PC-9 (cell line): ENCODE measurements around the gene FBLIM1.

Experiments used
- CTCF ChIP-seq: fragments of 200-600 bp; sonication (generic); conservative IDR thresholded peaks from 2 replicates; pipeline ENCODE4 v1.6.1; 2017; ENCODE audit warnings: mixed run types, antibody characterized with exemption, mild to moderate bottlenecking, moderate library complexity
- EZH2 ChIP-seq: fragments of 200-600 bp; sonication (generic); IDR thresholded peaks from 2 replicates; pipeline ENCODE4 v1.8.0; 2017; ENCODE audit warnings: antibody characterized with exemption, low read depth

- no peak for TF ChIP-seq CTCF
- TF ChIP-seq EZH2 = no peak
These were observed 35.6 kb upstream of the FBLIM1 start for GRCh38 chr1:15722836-15723532.
